DMS153 treated with DMSO at 0.1 percent for 48 hours (cell line): ENCODE measurements around the gene MGAT4C.
"Not testable (repeated sequence)": the region's sequence is repeated elsewhere in the genome, so short reads cannot be mapped to it uniquely, and the experiment has no call there.

Source experiments
- DNase-seq: peaks from one replicate; lab custom pipeline; 2025; ENCODE audit not compliant: unreplicated experiment; lab: John Stamatoyannopoulos, UW

MGAT4C gene

DNA sequence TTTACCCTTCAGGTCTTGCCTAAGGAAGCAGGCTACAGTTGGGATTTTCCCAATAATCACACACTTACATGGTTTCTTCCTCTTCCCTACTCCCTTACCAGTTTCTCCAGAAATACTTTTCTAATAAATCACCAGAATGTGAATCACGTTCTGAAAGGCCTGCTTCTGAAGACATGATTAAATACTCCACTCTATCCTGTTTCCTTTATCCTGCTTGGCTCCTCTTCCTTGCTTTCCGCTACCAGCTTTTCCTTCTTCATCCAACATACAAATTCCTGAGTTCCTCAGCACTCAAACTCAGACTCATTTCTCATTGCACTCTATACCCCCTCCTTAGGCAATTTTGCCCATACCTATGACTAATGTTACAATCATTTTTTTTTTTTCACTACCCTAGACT, 118.3 kb downstream of the MGAT4C start:
- DNase-seq = no peak

DNA sequence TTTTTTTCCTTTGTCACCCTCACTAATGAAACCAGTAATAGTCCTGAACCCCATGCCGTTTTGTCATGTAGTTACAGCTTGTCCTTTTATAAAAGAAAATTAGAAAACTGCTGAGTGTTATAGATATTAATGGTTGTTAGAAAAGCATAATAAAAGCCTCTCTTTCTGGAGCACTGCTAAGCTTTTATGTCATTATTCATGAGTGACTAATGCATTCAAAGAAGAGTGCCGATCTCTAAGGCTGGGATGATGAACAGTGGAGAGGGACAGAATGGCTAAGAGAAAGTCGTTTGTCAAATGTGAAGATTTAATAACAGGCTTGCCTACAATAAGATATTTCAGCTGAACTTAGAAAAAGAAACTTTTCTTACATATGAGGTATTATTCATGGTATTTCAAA, 121.6 kb downstream of the MGAT4C start:
- DNase-seq = no peak

DNA sequence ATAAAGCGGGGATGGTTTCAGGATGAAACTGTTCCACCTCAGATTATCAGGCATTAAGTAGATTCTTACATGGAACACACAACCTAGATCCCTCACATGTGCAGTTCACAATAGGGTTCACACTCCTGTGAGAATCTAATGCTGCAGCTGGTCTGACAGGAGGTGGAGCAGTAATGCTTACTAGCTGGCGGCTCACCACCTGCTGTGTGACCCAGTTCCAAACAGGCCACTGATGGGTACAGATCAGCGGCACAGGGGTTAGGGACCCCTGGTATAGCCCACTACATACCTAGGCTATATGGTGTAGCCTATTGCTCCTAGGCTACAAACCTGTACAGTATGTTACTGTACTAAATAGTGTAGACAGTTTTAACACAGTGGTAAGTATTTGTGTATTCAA, 129.3 kb downstream of the MGAT4C start:
- not testable (repeated sequence) for DNase-seq

DNA sequence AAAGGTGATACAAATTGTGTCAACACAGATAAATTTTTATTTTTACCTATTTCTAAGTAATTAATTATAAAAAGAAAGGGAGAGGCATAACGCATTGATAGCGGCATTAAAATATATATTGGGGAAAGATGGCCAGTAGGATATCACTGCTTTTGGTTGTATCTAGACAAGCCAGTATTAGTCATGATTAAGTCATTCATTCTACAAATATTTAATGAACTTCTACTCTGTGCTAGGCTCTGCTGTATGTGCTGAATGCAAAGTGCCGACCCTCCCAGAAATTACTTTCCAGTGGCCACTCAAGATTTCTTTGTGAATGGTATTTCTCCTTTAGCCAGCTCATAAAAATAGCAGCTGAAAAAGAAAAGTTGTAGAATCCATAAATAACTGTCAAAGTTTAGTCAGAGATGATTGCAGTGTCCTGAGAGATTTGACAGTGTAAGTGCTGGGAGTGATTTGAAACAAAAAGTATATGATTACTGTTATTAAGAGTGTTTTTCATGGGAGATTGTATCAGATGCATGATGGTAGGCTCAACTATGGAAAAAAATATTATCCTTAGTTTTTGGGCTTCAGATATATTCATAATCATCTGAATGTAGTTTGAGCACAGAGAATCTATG, 133.2 kb downstream of the MGAT4C start:
- DNase-seq = no peak

DNA sequence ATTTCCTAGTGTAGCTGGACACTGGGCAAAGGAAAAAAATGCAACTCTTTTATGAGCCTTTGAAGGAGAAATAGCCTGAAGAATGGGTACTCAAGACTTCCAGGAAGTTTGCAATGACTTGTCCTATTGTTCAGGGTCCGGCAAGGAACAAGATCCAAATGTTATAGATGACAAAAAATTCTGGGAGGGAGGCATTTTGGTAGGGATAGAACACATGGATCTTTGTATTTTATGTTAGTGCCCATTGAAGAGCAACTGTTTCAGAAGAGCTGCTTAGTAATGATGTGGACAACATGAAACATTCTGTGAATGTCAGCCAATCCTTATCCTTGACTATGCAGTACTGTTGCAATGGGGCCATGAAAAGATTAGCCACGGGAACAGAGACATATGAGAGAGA, 138.0 kb downstream of the MGAT4C start:
- no peak for DNase-seq

DNA sequence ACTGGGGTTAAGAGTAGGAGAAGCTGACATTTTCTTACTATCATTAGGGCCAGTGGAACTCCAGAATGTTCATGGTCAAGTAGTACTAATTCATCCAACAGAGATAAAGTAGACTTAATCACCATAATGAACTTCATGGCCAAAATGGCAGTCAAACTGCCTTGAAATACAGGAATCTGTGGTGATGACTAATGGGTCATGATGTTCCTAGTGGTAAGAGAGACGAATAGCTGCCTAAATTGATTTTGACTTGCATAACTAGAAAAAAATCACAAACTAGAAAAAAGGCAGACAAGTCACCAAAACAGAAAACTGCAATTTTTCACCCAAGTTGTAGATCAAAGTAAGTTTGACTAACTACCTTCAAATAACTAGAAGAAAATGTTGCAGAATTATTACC, 138.5 kb downstream of the MGAT4C start:
- no peak for DNase-seq

DNA sequence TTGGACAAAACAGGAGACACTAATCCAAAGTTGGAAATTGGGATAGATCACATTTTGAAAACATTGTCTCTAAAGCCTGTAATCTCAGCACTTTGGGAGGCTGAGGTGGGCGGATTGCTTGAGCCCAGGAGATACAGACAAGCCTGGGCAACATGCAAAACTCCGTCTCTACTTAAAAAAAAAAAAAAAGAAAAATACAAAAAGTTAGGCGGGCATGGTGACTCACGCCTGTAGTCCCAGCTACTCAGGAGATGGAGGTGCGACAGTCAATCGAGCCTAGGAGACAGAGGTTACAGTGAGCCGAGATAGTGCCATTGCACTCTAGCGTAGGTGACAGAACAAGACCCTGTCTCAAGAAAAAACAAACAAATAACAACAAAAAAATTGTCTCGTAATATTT, 152.1 kb downstream of the MGAT4C start:
- DNase-seq = no peak

DNA sequence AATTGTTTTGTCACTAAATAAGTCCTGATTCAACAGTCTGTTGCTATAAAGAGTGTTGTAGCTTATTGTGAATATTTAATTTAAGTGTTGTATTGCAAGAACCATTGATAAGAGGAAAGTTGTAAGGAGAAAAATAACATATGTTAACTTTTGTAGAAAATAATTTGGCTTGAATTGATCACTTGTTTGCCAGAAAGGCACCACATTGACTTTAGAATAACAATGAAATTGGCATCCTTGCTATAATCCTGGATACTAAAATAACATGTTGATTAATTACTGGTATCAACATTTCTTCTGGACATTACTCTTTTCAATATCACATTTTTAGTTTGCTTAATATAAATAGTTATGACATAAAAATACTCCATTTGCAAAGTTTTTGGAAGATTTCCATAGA, 159.0 kb downstream of the MGAT4C start:
- DNase-seq = no peak

DNA sequence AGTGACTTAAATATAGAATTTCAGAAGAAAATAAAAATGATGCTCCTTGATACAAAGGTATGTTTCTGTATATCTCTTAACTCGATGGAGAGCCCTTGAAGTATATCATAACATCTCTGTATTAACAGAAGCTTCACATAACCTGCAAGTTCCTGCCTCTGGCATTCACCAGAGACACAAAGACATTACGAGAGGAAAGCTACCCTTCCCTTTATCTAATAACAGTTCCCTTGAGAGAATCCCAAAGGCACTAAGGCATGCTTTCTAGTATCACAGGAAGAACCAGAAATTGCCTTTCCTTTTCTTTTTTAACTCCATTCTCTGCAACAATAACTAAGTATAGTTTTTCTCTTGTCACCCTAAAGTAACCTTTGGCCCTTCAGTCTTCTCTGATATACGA, 164.5 kb downstream of the MGAT4C start:
- no peak for DNase-seq

DNA sequence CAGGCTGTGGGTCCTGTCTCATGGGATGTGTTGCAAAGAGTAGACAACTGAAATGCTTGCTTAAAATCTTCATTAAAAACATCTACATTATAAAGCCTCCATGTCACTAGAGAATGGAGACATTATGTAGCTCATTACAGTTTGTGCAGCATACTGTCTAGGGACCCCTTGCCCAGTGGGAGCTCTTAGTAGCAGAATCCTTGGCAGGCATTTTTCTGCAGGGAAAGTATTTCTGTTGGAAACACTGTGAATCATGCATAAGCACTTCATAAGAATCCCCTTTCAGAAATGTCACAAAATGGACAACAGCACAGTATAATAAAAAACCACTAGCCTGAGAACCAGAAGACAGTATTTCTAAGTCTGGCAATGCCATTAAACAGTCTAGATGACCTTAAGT, 174.3 kb downstream of the MGAT4C start:
- DNase-seq = no peak

DNA sequence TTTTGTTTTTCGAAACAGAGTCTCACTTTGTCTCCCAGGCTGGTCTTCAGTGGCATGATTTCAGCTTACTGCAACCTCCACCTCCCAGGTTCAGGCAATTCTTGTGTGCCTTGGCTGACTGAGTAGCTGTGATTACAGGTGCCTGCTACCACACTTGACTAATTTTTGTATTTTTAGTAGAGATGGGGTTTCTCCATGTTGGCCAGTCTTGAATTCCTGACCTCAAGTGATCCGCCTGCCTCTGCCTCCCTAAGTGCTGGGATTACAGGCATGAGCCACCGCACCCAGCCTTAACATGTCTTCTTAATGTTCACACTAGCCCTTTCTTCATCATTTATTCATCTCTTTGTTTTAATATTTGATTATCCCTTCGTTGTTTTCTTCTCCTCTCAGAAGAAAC, 197.1 kb downstream of the MGAT4C start:
- not testable (repeated sequence) for DNase-seq

DNA sequence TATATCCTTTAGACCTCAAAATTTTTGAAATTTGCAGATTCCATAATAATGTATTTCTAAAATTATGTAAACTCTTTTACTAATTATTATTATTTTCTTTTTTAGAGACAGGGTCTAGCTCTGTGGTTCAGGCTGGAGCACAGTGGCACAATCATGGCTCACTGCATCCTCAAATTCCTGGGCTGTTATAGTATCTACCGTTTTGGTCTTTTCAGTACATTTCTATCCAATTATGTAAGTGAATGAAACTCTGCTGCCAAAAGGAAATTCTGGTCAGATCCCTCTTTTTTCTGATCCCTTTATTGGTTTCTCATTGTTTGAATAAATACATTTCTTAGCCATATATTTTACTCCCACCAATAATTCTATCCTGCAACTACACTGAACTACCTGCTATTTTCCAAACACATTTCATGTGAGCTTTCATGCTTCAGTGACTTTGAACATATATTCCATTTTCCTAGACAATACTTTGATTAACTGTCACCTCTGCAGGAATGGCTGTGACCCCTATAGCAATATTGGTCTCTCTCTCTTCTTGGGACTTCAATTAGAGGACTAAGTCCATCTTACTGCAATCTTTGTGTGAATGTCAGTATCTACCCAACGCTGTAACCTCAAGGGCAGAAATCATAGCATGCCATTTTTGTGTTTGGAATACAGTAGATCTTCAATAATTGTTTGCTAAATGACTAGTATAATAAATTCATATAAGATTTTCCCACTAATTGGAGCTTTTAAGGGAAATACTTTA, 198.9 kb downstream of the MGAT4C start:
- DNase-seq = no peak

DNA sequence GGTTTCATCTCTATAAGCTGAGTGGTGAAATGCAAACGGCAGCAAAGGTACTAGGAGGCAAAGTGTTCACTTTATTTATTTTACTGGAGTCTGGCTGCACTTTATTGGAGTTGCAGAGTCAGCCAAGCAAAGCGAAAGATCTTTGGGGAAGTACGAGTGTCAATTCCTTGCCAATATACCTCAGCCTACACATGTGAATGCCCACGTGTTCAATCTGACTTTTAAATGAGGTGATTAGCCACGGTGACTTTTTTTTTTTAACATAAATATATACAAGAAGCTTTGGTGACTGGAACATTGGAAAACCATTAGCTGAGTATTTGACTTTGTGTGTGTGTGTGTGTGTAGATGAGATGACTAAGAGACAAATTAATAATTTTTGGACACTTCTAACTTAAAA, 203.3 kb downstream of the MGAT4C start:
- DNase-seq = no peak

DNA sequence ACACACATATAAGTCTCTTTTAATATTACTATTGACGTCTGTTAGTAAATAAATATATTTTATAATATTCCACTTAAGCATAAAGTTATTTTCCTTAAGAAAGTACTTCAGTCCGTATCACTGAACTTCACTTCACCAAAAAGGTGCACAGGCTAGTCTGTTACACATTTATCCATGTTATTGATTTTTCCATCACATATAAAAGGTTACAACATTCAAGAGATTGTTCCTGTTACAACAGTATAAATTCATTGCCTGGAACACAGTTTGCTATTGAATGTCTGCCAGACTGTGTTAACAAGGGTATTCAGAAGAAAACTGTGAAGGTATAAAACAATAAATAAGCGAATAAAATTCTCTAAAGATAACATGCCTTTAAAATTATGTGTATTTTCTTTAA, 206.2 kb downstream of the MGAT4C start:
- DNase-seq = no peak

DNA sequence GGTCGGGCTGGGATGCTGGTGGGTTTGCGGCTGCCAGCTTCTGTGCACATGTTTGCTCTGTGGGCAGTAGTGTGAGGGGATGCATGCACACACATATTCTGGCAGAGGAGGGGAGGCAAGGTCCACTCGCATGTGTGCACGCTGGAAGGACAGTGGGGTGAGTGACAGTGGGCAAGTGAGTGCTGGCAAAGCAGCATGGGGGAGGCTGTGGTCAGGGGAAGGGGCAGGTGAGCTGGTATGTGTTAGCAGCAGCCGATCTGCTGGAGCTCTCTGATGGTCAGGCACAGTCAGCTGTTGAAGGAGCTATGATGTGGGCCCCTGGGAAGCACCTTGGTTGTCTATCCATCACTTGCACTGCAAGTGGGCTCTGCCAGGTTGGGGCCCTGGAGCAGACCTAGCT, 211.8 kb downstream of the MGAT4C start:
- DNase-seq = no peak

DNA sequence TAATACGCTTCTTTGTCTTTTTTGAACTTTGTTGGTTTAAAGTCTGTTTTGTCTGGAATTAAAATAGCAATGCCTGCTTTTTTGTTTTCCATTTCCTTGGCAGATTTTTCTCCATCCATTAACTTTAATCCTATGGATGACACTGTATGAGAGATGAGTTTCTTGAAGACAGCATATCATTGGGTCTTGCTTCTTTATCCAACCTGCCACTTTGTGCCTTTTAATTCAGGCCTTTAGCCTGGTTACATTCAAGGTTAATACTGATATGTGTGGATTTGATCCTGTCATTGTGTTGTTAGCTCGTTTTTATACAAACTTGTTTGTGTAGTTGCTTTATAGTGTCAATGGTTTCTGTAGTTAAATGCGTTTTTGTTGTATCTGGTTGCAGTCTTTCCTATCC, 214.1 kb downstream of the MGAT4C start:
- DNase-seq = no peak

DNA sequence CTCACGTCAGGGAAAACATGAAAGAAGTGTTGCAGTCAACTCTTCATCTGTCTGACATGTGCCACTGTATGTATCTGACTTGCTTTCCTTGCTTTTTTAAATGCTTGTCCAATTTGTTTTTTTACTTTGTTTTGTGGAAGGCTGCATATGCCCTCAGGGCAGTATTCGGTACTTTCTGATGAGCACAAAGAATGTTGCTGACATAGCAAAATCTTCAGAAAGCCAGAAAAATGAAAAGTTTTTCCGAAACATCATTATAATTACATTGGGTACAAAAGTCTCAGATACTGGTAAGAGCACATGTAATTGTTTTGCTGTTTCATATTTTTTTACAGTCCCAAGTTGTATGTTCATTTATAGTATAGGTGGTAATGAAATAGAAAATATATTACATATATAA, 237.8 kb downstream of the MGAT4C start:
- no peak for DNase-seq

DNA sequence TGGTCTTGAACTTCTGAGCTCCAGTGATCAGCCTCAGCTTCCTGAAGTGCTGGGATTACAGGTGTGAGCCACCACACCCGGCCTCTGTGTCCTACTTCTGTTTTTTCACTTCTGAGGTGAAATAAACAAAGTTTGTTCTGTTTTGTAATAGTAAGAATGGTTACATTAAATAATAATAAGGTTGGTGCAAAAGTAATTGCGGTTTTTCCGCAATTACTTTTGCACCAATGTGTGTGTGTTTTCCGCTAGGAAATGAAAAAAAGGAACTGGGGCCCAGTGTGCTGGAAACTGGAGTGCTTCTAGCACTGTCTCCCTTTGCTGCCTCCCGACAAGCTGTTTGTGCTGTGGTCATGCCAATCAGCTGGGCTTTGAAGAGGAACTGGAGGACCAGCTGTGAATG, 241.2 kb downstream of the MGAT4C start:
- no peak for DNase-seq

DNA sequence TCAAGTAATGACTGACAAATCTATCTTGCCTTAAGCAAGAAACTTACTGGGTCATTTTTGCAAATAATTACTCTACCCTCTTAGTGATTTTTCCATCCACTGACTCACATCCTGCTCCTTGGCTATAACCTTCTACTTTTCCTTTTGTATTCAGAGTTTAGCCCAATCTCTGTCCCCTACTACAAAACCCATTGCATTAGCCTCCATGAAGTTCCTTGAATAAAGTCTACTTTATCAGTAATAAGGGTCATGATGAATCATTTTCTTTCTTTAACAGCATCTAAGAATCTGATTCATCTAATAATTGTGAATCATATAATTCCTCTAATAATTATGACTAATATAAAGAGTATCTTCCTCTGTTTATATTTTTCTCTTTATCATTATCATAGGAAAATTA, 249.5 kb downstream of the MGAT4C start:
- no peak for DNase-seq

DNA sequence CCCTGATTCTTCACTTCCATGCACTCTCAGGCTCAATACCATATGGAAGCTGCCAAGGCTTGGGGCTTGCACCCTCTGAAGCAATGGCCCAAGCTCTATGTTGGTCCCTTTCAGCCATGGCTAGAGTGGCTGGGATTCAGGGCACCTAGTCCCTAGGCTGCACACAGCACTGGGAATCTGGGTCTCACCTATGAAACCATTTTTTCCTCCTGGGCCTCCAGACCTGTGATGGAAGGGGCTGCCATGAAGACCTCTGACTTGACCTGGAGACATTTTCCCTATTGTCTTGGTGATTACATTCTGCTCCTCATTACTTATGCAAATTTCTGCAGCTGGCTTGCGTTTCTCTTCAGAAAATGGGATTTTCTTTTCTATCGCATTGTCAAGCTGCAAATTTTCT, 258.1 kb downstream of the MGAT4C start:
- no peak for DNase-seq

DNA sequence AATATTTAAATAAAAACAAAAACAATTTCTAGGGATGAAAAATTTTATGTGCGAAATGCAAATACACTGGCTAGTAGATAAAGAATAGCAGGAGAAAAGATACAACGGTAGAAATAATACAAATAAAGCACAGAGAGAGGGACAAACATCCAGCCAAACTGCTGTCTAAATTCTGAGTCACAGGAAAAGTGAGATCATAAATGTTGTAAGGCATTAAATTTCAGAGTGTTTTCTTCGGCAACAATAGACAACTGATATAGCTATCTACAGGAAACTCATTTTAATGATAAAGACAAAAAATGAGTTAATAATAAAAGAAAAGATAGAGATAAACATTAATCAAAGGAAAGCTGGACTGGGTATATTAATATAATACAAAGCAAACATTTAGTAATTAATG, 259.9 kb downstream of the MGAT4C start:
- DNase-seq = no peak

DNA sequence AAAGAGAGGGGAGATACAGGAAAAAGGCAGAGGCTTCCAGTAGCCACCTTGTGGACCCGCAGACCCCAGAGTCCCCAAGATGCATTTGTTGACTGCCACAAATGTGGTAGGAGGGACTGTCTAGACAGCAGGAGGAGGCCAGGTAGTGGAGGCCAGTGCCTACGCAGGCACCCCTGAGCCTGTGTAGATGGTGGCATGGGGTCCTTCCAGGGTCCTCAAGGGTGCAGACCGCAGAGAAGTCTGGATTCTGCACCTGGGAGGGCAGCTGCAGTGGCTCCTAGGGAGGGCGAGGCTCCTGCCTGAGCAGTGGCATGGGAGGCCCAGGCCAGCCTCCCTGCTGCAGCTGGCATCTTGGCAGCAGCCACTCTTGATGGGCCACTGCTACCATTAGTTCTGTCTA, 262.4 kb downstream of the MGAT4C start:
- no peak for DNase-seq

DNA sequence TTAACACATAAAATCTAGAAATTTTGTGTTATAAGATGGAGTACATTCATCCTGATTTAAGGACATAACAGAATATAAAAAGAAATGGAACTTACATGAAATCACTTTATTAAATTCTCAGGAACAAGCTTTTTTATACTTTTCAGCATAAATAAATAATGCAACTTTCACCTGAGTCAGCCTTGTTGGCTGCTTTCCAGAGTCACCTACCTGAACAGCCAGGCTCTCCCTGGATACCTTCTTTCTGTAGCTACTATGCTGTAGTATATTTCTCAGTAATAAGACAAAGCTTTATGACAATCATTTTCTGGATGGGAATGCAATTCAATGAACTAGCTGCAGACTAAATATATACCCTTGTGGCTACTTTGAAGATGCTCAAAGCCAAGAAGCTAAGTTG, 270.2 kb downstream of the MGAT4C start:
- DNase-seq = no peak
